ENCODE data around the gene ZBTB42.

Gene ZBTB42

GRCh38 chr14:104784218-104784568 lies 16.7 kb upstream of the ZBTB42 start:
- no peak for DNase-seq (ENCODE audit: low read depth)
- H3K4me3 ChIP-seq (ENCODE audit: low read depth, low read length) = no peak overlapping the region
- TF ChIP-seq, protein P1, sequence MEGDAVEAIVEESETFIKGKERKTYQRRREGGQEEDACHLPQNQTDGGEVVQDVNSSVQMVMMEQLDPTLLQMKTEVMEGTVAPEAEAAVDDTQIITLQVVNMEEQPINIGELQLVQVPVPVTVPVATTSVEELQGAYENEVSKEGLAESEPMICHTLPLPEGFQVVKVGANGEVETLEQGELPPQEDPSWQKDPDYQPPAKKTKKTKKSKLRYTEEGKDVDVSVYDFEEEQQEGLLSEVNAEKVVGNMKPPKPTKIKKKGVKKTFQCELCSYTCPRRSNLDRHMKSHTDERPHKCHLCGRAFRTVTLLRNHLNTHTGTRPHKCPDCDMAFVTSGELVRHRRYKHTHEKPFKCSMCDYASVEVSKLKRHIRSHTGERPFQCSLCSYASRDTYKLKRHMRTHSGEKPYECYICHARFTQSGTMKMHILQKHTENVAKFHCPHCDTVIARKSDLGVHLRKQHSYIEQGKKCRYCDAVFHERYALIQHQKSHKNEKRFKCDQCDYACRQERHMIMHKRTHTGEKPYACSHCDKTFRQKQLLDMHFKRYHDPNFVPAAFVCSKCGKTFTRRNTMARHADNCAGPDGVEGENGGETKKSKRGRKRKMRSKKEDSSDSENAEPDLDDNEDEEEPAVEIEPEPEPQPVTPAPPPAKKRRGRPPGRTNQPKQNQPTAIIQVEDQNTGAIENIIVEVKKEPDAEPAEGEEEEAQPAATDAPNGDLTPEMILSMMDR (IDR thresholded peaks at IDR 0.05; ENCODE audit: control insufficient read depth, extremely low read depth, insufficient read depth) = no peak

DNA sequence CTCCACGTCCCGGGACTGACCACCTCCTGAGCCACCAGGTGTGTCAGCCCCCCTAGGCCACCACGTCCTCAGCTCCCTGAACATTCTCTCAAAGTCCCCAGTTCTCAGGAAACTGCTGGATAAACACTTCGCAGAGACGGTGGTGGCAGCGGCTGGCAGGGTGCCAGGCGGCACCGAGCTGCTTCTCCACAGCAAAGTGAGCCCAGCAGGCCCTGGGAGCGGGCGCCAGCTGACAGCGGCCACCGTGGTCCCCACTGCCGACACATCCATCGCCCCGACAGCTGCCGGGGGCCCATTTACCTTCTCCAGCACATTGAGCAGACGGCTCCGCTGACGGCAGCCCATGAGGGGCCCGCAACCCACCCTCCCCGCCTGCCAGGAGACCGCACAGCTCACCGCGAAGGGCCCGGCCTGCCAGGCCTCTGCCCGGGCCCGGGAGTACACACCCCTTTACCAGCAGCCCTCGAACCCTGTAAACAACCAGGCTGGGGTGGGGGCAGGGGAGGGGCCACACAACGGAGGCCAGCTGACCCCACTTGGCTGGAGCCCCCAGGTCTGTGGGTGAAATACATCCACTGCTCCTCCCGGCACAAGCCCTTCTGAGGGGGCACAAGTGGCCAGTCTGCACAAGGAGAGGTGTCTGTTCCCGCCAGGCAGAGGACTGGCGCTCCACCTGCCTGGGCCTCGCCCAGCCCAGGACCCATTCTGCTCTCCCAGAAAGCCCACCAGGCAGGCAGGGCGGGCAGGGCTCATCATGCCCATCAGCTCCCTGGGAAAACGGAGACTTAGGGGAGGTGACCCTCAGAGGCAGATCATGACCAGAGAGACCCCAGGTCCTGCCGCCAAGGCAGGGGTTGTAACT lies 15.8 kb upstream of the ZBTB42 start:
- no peak for DNase-seq (ENCODE audit: low read depth)
- no peak overlapping the region for H3K4me3 ChIP-seq (ENCODE audit: low read depth, low read length)
- TF ChIP-seq, protein P1 (IDR thresholded peaks at IDR 0.05; ENCODE audit: control insufficient read depth, extremely low read depth, insufficient read depth) = no peak

DNA sequence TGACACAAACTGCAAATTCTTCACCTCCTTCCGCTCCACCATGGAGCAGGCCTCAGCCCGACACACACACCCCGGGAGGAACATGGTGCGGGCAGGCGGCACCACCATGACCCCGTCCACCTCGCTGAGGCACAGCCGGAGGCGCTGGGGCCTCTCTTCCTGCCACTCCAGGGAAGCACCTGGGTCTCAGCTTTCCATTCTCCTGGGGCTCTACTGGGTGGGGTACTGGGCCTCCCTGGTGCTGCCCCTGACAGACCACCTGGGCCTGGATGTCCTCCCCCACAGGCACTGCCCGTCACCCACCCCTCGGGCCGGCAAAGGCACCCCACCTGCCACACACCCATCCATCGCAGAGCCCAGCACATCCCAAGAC lies 15.2 kb upstream of the ZBTB42 start:
- no peak overlapping the region for H3K4me3 ChIP-seq (ENCODE audit: low read depth, low read length)
- TF ChIP-seq, protein P1 (IDR thresholded peaks at IDR 0.05; ENCODE audit: control insufficient read depth, extremely low read depth, insufficient read depth) = no peak
- no peak for DNase-seq (ENCODE audit: low read depth)

DNA sequence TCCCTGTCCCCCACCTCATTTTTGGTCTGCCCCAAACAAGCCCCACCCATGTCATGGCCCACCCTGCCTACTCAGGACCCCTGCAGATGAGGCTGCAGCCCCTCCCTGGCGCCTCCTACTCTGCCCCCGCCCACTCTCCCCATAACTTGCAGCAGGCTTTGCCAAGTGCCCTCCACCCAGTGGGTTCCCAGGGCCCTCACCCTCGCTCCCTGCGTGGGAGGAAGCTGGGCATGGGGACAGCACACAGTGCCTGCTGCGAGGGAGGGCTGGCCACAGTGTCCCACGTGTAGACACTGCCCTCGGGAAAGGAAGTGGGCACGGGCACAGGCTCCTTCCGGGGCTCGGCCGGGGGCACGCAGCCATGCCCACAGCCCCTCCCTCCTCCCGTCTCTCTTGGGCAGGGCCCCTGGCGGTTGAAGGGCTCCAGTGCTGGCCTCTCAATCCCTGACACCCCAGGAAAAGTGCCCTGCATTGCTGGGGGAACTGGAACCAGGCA lies 14.8 kb upstream of the ZBTB42 start:
- DNase-seq (ENCODE audit: low read depth) = no peak
- TF ChIP-seq, protein P1 (IDR thresholded peaks at IDR 0.05; ENCODE audit: control insufficient read depth, extremely low read depth, insufficient read depth) = no peak
- H3K4me3 ChIP-seq (ENCODE audit: low read depth, low read length) = no peak overlapping the region

- DNase-seq (ENCODE audit: low read depth) = no peak
- TF ChIP-seq, protein P1 (IDR thresholded peaks at IDR 0.05; ENCODE audit: control insufficient read depth, extremely low read depth, insufficient read depth) = no peak
- no peak overlapping the region for H3K4me3 ChIP-seq (ENCODE audit: low read depth, low read length)
These were observed 13.9 kb upstream of the ZBTB42 start for GRCh38 chr14:104786726-104787675.

GRCh38 chr14:104787736-104788135 lies 13.2 kb upstream of the ZBTB42 start:
- H3K4me3 ChIP-seq (ENCODE audit: low read depth, low read length) = no peak overlapping the region
- TF ChIP-seq, protein P1 (IDR thresholded peaks at IDR 0.05; ENCODE audit: control insufficient read depth, extremely low read depth, insufficient read depth) = no peak
- DNase-seq (ENCODE audit: low read depth) = no peak

Data from LNCaP clone FGC (cell line).